Activated CD4-positive, alpha-beta T cell treated with anti-CD3 and anti-CD28 coated beads, Interleukin-2, amount 10 ng/mL, durations not matched to agents 7 days and 5 days (primary cell): Measurements from ENCODE around the gene PPP1R1B. TPM values are rescaled to one million over a fixed set of nuclear protein-coding genes. Genes with fewer than 3 reads are reported as not detected.

Experiments used
- CTCF ChIA-PET: fragments of 350-600 bp; sonication (Branson Sonifier 250); formaldehyde crosslinking; loops from one replicate; lab custom pipeline; 2021; ENCODE audit warnings: antibody characterized with exemption; lab: Charles Lee
- POLR2A ChIA-PET: fragments of 350-600 bp; sonication (Branson Sonifier 250); formaldehyde crosslinking; loops from one replicate; lab custom pipeline; 2021; ENCODE audit warnings: antibody characterized with exemption; lab: Charles Lee
- DNase-seq: peaks from one replicate; pipeline ENCODE4 v3.0.0-alpha.2; 2020
- H3K27ac Mint-ChIP-seq: one replicate; pipeline ENCODE4 v1.8.0; 2021; ENCODE audit warnings: mild to moderate bottlenecking, moderate library complexity, mixed read lengths
- H3K27me3 Mint-ChIP-seq: one replicate; pipeline ENCODE4 v1.8.0; 2021; ENCODE audit warnings: mixed read lengths
- H3K36me3 Mint-ChIP-seq: one replicate; pipeline ENCODE4 v1.8.0; 2021; ENCODE audit warnings: low read depth, mixed read lengths
- H3K4me1 Mint-ChIP-seq: one replicate; pipeline ENCODE4 v1.8.0; 2021; ENCODE audit warnings: mixed read lengths
- H3K4me3 Mint-ChIP-seq: one replicate; pipeline ENCODE4 v1.8.0; 2021; ENCODE audit warnings: mild to moderate bottlenecking, moderate library complexity, mixed read lengths
- H3K9me3 Mint-ChIP-seq: one replicate; pipeline ENCODE4 v1.8.0; 2021; ENCODE audit warnings: mixed read lengths
- total RNA-seq, 2 experiments: library from RNA; stranded (reverse); gene quantifications; one replicate each; pipeline ENCODE4 v1.2.3, GENCODE V29; 2021

PPP1R1B gene
- total RNA-seq, 2 experiments from 2014 or later: not detected

- POLR2A ChIA-PET: no interaction called here
- Mint-ChIP-seq H3K36me3 (peaks cover 8% of the 10 kb centered on the region), H3K9me3 (no peaks in the 10 kb centered on the region), H3K4me1 (peaks cover 32% of the 10 kb centered on the region), H3K27me3 (peaks cover 16% of the 10 kb centered on the region), H3K27ac (no peak overlapping the region), H3K4me3 (no peak overlapping the region)
- CTCF ChIA-PET: interaction anchor here (0.9 to 2.5 kb wide), 7 partner anchors 15 to 57 kb away, joined by 3 to 12 read pairs (median 4); partner anchors contain the start of genes MIEN1 and PGAP3
- no peak for DNase-seq
Observed at GRCh38 chr17:39672522-39673334, 46.0 kb downstream of the PPP1R1B start.

- peaks cover 12% of the 10 kb centered on the region for H3K27me3 Mint-ChIP-seq
- no peak overlapping the region for H3K4me3 Mint-ChIP-seq
- peaks cover 14% of the 10 kb centered on the region for H3K36me3 Mint-ChIP-seq
- ChIA-PET CTCF (interaction anchor here (1.2 to 1.7 kb wide), 2 partner anchors 39 to 52 kb away, joined by 3 read pairs; no protein-coding TSS in a partner anchor), POLR2A (no interaction called here)
- no peaks in the 10 kb centered on the region for H3K9me3 Mint-ChIP-seq
- H3K27ac Mint-ChIP-seq: no peak overlapping the region
- H3K4me1 Mint-ChIP-seq: peaks cover 38% of the 10 kb centered on the region
- no peak for DNase-seq
Observed at GRCh38 chr17:39673335-39674081, 46.8 kb downstream of the PPP1R1B start.

GRCh38 chr17:39674179-39674578 is 47.4 kb downstream of the PPP1R1B start:
- CTCF ChIA-PET: interaction anchor here (1.3 to 1.9 kb wide), 3 partner anchors 8 to 53 kb away, joined by 3 to 8 read pairs (median 3); partner anchors contain the start of gene TCAP
- Mint-ChIP-seq H3K27ac (no peak overlapping the region), H3K36me3 (peaks cover 20% of the 10 kb centered on the region), H3K9me3 (no peaks in the 10 kb centered on the region), H3K4me3 (no peak overlapping the region), H3K4me1 (peaks cover 42% of the 10 kb centered on the region), H3K27me3 (peaks cover 8% of the 10 kb centered on the region)
- POLR2A ChIA-PET: no interaction called here
- no peak for DNase-seq

GRCh38 chr17:39674702-39675389 is 48.1 kb downstream of the PPP1R1B start:
- no peak overlapping the region for H3K27ac Mint-ChIP-seq
- CTCF ChIA-PET: interaction anchor here (0.6 to 2.2 kb wide), 7 partner anchors 9 to 304 kb away, joined by 3 to 13 read pairs (median 4); partner anchors contain the start of genes PGAP3 and TCAP
- POLR2A ChIA-PET: interaction anchor here (1.1 kb wide), 1 partner anchor 30 kb away, joined by 4 read pairs; no protein-coding TSS in a partner anchor
- H3K27me3 Mint-ChIP-seq: peaks cover 4% of the 10 kb centered on the region
- no peaks in the 10 kb centered on the region for H3K9me3 Mint-ChIP-seq
- H3K4me3 Mint-ChIP-seq: no peak overlapping the region
- H3K4me1 Mint-ChIP-seq: peaks cover 49% of the 10 kb centered on the region
- no peak for DNase-seq
- H3K36me3 Mint-ChIP-seq: peaks cover 26% of the 10 kb centered on the region

GRCh38 chr17:39675390-39676082 is 48.8 kb downstream of the PPP1R1B start:
- H3K27ac Mint-ChIP-seq: peak overlapping the region; percentile 86
- peaks cover 55% of the 10 kb centered on the region for H3K4me1 Mint-ChIP-seq
- peaks cover 30% of the 10 kb centered on the region for H3K36me3 Mint-ChIP-seq
- H3K9me3 Mint-ChIP-seq: no peaks in the 10 kb centered on the region
- H3K4me3 Mint-ChIP-seq: no peak overlapping the region
- ChIA-PET POLR2A (interaction anchor here (1.1 kb wide), 1 partner anchor 31 kb away, joined by 4 read pairs; no protein-coding TSS in a partner anchor), CTCF (interaction anchor here (0.6 to 2.2 kb wide), 6 partner anchors 9 to 304 kb away, joined by 3 to 13 read pairs (median 6); partner anchors contain the start of genes PGAP3 and TCAP)
- H3K27me3 Mint-ChIP-seq: peaks cover under 1% of the 10 kb centered on the region
- no peak for DNase-seq

GRCh38 chr17:39676198-39676819 is 49.6 kb downstream of the PPP1R1B start:
- Mint-ChIP-seq H3K4me1 (peaks cover 61% of the 10 kb centered on the region), H3K9me3 (no peaks in the 10 kb centered on the region), H3K4me3 (no peak overlapping the region), H3K36me3 (peaks cover 34% of the 10 kb centered on the region), H3K27me3 (no peaks in the 10 kb centered on the region), H3K27ac (peak overlapping the region; percentile 86)
- CTCF ChIA-PET: interaction anchor here (1.1 to 2.2 kb wide), 6 partner anchors 9 to 94 kb away, joined by 3 to 13 read pairs (median 6); partner anchors contain the start of genes PGAP3 and TCAP
- DNase-seq: peak; percentile 70
- POLR2A ChIA-PET: no interaction called here

GRCh38 chr17:39677072-39677471 is 50.3 kb downstream of the PPP1R1B start:
- Mint-ChIP-seq H3K9me3 (no peaks in the 10 kb centered on the region), H3K27ac (peak overlapping the region; percentile 86), H3K4me3 (no peak overlapping the region), H3K36me3 (peaks cover 34% of the 10 kb centered on the region), H3K4me1 (peaks cover 61% of the 10 kb centered on the region), H3K27me3 (no peaks in the 10 kb centered on the region)
- ChIA-PET CTCF (interaction anchor here (1.2 to 2.2 kb wide), 4 partner anchors 8 to 55 kb away, joined by 3 to 10 read pairs (median 5); partner anchors contain the start of gene PNMT), POLR2A (no interaction called here)
- DNase-seq: no peak

- CTCF ChIA-PET: interaction anchor here (1.4 to 2.5 kb wide), 4 partner anchors 9 to 56 kb away, joined by 6 to 17 read pairs (median 9); partner anchors contain the start of genes MIEN1, PGAP3 and PNMT
- H3K9me3 Mint-ChIP-seq: no peaks in the 10 kb centered on the region
- H3K4me3 Mint-ChIP-seq: no peak overlapping the region
- POLR2A ChIA-PET: interaction anchor here (0.6 to 1.1 kb wide), 2 partner anchors 9 to 77 kb away, joined by 4 read pairs; no protein-coding TSS in a partner anchor
- H3K27ac Mint-ChIP-seq: peak overlapping the region; percentile 86
- H3K36me3 Mint-ChIP-seq: peaks cover 38% of the 10 kb centered on the region
- peaks cover 61% of the 10 kb centered on the region for H3K4me1 Mint-ChIP-seq
- no peak for DNase-seq
- H3K27me3 Mint-ChIP-seq: no peaks in the 10 kb centered on the region
Observed at GRCh38 chr17:39677542-39678339, 51.0 kb downstream of the PPP1R1B start.

GRCh38 chr17:39678340-39679116 is 51.8 kb downstream of the PPP1R1B start:
- ChIA-PET POLR2A (interaction anchor here (1.1 kb wide), 1 partner anchor 77 kb away, joined by 4 read pairs; no protein-coding TSS in a partner anchor), CTCF (interaction anchor here (1.4 to 3.0 kb wide), 6 partner anchors 9 to 57 kb away, joined by 6 to 17 read pairs (median 8); partner anchors contain the start of genes MIEN1, PGAP3 and PNMT)
- no peaks in the 10 kb centered on the region for H3K27me3 Mint-ChIP-seq
- no peak overlapping the region for H3K4me3 Mint-ChIP-seq
- H3K36me3 Mint-ChIP-seq: peaks cover 44% of the 10 kb centered on the region
- no peaks in the 10 kb centered on the region for H3K9me3 Mint-ChIP-seq
- H3K27ac Mint-ChIP-seq: peak overlapping the region; percentile 92
- DNase-seq: no peak
- H3K4me1 Mint-ChIP-seq: peaks cover 62% of the 10 kb centered on the region
